HG03571 (cell line): ENCODE results near the gene MT1F.

ENCODE experiments used
- ATAC-seq: cut with Tn5 transposase; IDR thresholded peaks from one replicate; pipeline ENCODE4 v1.9.1; 2021; ENCODE audit not compliant: unreplicated experiment

The MT1F gene

GRCh38 chr16:56690420-56691122, 32.8 kb downstream of the MT1F start:
- ATAC-seq = no peak

- no peak for ATAC-seq
Observed at GRCh38 chr16:56691885-56692284, 34.1 kb downstream of the MT1F start.

GRCh38 chr16:56695246-56695645, 37.5 kb downstream of the MT1F start:
- ATAC-seq = no peak

- ATAC-seq = no peak
Observed at GRCh38 chr16:56697456-56698155, 39.8 kb downstream of the MT1F start.

GRCh38 chr16:56700195-56700594, 42.4 kb downstream of the MT1F start:
- no peak for ATAC-seq

- no peak for ATAC-seq
Observed at GRCh38 chr16:56700631-56701030, 42.9 kb downstream of the MT1F start.

- no peak for ATAC-seq
Observed at GRCh38 chr16:56701534-56701933, 43.8 kb downstream of the MT1F start.

- ATAC-seq = no peak
Observed at GRCh38 chr16:56702836-56703235, 45.1 kb downstream of the MT1F start.
